IMR-90 (cell line): ENCODE measurements around the gene ATG7. TPM values are rescaled to one million over a fixed set of nuclear protein-coding genes. Genes with fewer than 3 reads are reported as not detected.

Experiments
- ATAC-seq: fragments of 200-7000 bp; cut with Tn5 transposase; 2 replicates; pipeline ENCODE4 v1.9.1; 2020; ENCODE audit warnings: low read depth, mild to moderate bottlenecking, moderate library complexity
- BruUV-seq: library from RNA; stranded (reverse); fragments of 400-500 nt; replicated peaks from 2 replicates; lab custom pipeline; 2021; lab: Mats Ljungman, UMichigan
- CTCF ChIA-PET: fragments of 300-600 bp; formaldehyde crosslinking; extraction: SDS; loops from one replicate; lab custom pipeline; 2021; ENCODE audit warnings: antibody characterized with exemption; lab: Yijun Ruan, JAX
- POLR2A ChIA-PET: fragments of 300-600 bp; sonication (Branson Sonifier 250); formaldehyde crosslinking; loops from one replicate; lab custom pipeline; 2022; ENCODE audit warnings: antibody characterized with exemption; ENCODE audit not compliant: unreplicated experiment; lab: Charles Lee
- DNase-seq: peaks from one replicate; pipeline ENCODE4 v3.0.0; 2013
- H2AFZ ChIP-seq: replicated peaks from 2 replicates; pipeline ENCODE3; 2013; ENCODE audit warnings: low read length, mild to moderate bottlenecking; ENCODE audit not compliant: poor library complexity
- H2AK5ac ChIP-seq: 2 replicates; pipeline ENCODE4 v1.6.1; 2013; ENCODE audit warnings: low read depth, low read length, inconsistent platforms
- H2AK9ac ChIP-seq: replicated peaks from 2 replicates; pipeline ENCODE3; 2013; ENCODE audit warnings: mild to moderate bottlenecking, low read depth, low read length, moderate library complexity; ENCODE audit not compliant: poor library complexity
- H2BK120ac ChIP-seq: 2 replicates; pipeline ENCODE4 v1.6.1; 2013; ENCODE audit warnings: low read depth, low read length, inconsistent platforms
- H2BK15ac ChIP-seq: 3 replicates; pipeline ENCODE4 v1.6.1; 2013; ENCODE audit warnings: low read depth, low read length, inconsistent platforms
- H2BK20ac ChIP-seq: 2 replicates; pipeline ENCODE4 v1.6.1; 2013; ENCODE audit warnings: low read depth, mild to moderate bottlenecking, inconsistent platforms, low read length, moderate library complexity
- H2BK5ac ChIP-seq: 2 replicates; pipeline ENCODE4 v1.6.1; 2013; ENCODE audit warnings: mild to moderate bottlenecking, low read depth, low read length, inconsistent platforms; ENCODE audit not compliant: poor library complexity, severe bottlenecking
- H3K14ac ChIP-seq: replicated peaks from 2 replicates; pipeline ENCODE4 v1.6.1; 2013; ENCODE audit warnings: low read depth, low read length, inconsistent platforms
- H3K18ac ChIP-seq: 2 replicates; pipeline ENCODE4 v1.6.1; 2013; ENCODE audit warnings: low read depth, low read length, control low read depth
- H3K23ac ChIP-seq: 2 replicates; pipeline ENCODE4 v1.6.1; 2013; ENCODE audit warnings: low read depth, low read length, inconsistent platforms
- H3K27ac ChIP-seq: 2 replicates; pipeline ENCODE4 v1.5.1; 2013; ENCODE audit warnings: mild to moderate bottlenecking, control low read depth, low read length; ENCODE audit not compliant: insufficient read depth
- H3K27me3 ChIP-seq: 2 replicates; pipeline ENCODE4 v1.6.1; 2013; ENCODE audit warnings: low read length; ENCODE audit not compliant: control insufficient read depth, insufficient read depth
- H3K36me3 ChIP-seq: 2 replicates; pipeline ENCODE4 v1.6.1; 2013; ENCODE audit warnings: low read length, mixed read lengths; ENCODE audit not compliant: control insufficient read depth, insufficient read depth
- H3K4ac ChIP-seq: 2 replicates; pipeline ENCODE4 v1.6.1; 2013; ENCODE audit warnings: low read depth, low read length, inconsistent platforms
- H3K4me1 ChIP-seq: 2 replicates; pipeline ENCODE4 v1.6.1; 2013; ENCODE audit warnings: low read length, mixed read lengths; ENCODE audit not compliant: control insufficient read depth, insufficient read depth
- H3K4me2 ChIP-seq: 2 replicates; pipeline ENCODE4 v1.6.1; 2013; ENCODE audit warnings: low read depth, mild to moderate bottlenecking, control low read depth, low read length, moderate library complexity
- H3K4me3 ChIP-seq: 2 replicates; pipeline ENCODE4 v1.5.1; 2013; ENCODE audit warnings: low read depth, mild to moderate bottlenecking, control low read depth, low read length, moderate library complexity; ENCODE audit not compliant: insufficient read depth
- H3K56ac ChIP-seq: 2 replicates; pipeline ENCODE4 v1.6.1; 2013; ENCODE audit warnings: low read length, inconsistent platforms; ENCODE audit not compliant: insufficient read depth; ENCODE audit errors: extremely low read depth
- H3K79me1 ChIP-seq, 2 experiments: 2 replicates each; pipeline ENCODE4 v1.6.1; 2013; ENCODE audit warnings: low read length in 2 of 2, inconsistent platforms in 1 of 2, low read depth in 1 of 2
- H3K9ac ChIP-seq: 2 replicates; pipeline ENCODE4 v1.6.1; 2013; ENCODE audit warnings: low read depth, low read length, control low read depth
- H3K9me1 ChIP-seq: 2 replicates; pipeline ENCODE4 v1.6.1; 2013; ENCODE audit warnings: low read length, inconsistent platforms; ENCODE audit not compliant: insufficient read depth
- H3K9me3 ChIP-seq: 2 replicates; pipeline ENCODE4 v1.6.1; 2013; ENCODE audit warnings: low read length; ENCODE audit not compliant: control insufficient read depth, insufficient read depth
- H4K20me1 ChIP-seq: 2 replicates; pipeline ENCODE4 v1.6.1; 2013; ENCODE audit warnings: low read length, inconsistent platforms; ENCODE audit not compliant: insufficient read depth
- H4K5ac ChIP-seq: 2 replicates; pipeline ENCODE4 v1.6.1; 2013; ENCODE audit warnings: mild to moderate bottlenecking, low read depth, low read length, control low read depth
- H4K8ac ChIP-seq, 2 experiments: 2 replicates each; pipeline ENCODE4 v1.6.1; 2013; ENCODE audit warnings: low read depth in 2 of 2, low read length in 2 of 2, control low read depth in 1 of 2, inconsistent platforms in 1 of 2
- H4K91ac ChIP-seq: 2 replicates; pipeline ENCODE4 v1.6.1; 2013; ENCODE audit warnings: low read depth, low read length, inconsistent platforms; ENCODE audit not compliant: insufficient read depth
- ELK1 ChIP-seq: fragments of 150-350 bp; IDR thresholded peaks from 2 replicates; pipeline ENCODE4 v1.6.1; 2016; ENCODE audit warnings: low read depth, mild to moderate bottlenecking, low read length, moderate library complexity, borderline replicate concordance
- FOS ChIP-seq: fragments of 150-350 bp; IDR thresholded peaks from 2 replicates; pipeline ENCODE4 v1.6.1; 2016; ENCODE audit warnings: low read depth, low read length
- MAFK ChIP-seq: IDR thresholded peaks from 2 replicates; pipeline ENCODE4 v1.6.1; 2012; ENCODE audit warnings: low read depth, low read length, improper control_type of control experiment
- NFE2L2 ChIP-seq: fragments of 150-350 bp; IDR thresholded peaks from 2 replicates; pipeline ENCODE4 v1.6.1; 2016; ENCODE audit warnings: low read depth, mild to moderate bottlenecking, low read length
- POLR2A ChIP-seq: IDR thresholded peaks from 2 replicates; pipeline ENCODE4 v1.6.1; 2012; ENCODE audit warnings: mild to moderate bottlenecking, low read depth, low read length
- RAD21 ChIP-seq: IDR thresholded peaks from 2 replicates; pipeline ENCODE4 v1.6.1; 2012; ENCODE audit warnings: low read length, improper control_type of control experiment
- RCOR1 ChIP-seq: IDR thresholded peaks from 2 replicates; pipeline ENCODE4 v1.6.1; 2012; ENCODE audit warnings: mild to moderate bottlenecking, low read length, improper control_type of control experiment; ENCODE audit not compliant: insufficient replicate concordance
- WGBS, 2 experiments: methylation state at CpG; one replicate each; pipeline versions ENCODE4 v1.1.5 to v1.1.7; 2013; ENCODE audit warnings: missing lambda C conversion rate in 2 of 2; ENCODE audit not compliant: insufficient read length in 1 of 2; ENCODE audit errors: extremely low coverage in 2 of 2; 5-methylcytosine and 5-hydroxymethylcytosine counted together
- dilution Hi-C: fragments of 300-500 bp; cut with HindIII; formaldehyde crosslinking; loops from one replicate; pipeline ENCODE4 v1.14.3; 2018; ENCODE audit warnings: low sequenced_read_pairs; ENCODE audit not compliant: unreplicated experiment
- in situ Hi-C: fragments of 300-500 bp; cut with MboI; formaldehyde crosslinking; loops from 3 replicates; pipeline ENCODE4 v1.14.3; 2019; ENCODE audit warnings: low sequenced_read_pairs, inconsistent platforms, mixed read lengths
- intact Hi-C: fragments of 100-400 bp; cut with micrococcal nuclease; formaldehyde crosslinking; loops from 2 replicates; pipeline ENCODE4 v1.10.0; 2022
- polyA plus RNA-seq, 3 experiments: library from polyadenylated mRNA; depleted of rRNA; stranded (reverse); fragments of >200 nt; gene quantifications; 2 replicates each; pipeline ENCODE4 v1.2.3, GENCODE V29; 2012; ENCODE audit warnings: low replicate concordance in 1 of 3
- total RNA-seq: library from RNA; depleted of rRNA; stranded (reverse); fragments of >200 nt; gene quantifications from 2 replicates; pipeline ENCODE4 v1.2.3, GENCODE V29; 2012

Gene ATG7
- total and polyA plus RNA-seq, 2 of the 4 experiments (the other 2 are of a cell fraction): 15.6 to 51.4 TPM

- Histone ChIP-seq H4K5ac (no peak overlapping the region), H3K9me3 (no peaks in the 10 kb centered on the region), H3K18ac (no peak overlapping the region), H3K27ac (no peak overlapping the region), H2AK9ac (no peak overlapping the region), H3K79me1 (no peaks in the 10 kb centered on the region), H3K56ac (no peak overlapping the region), H2BK5ac (no peak overlapping the region), H3K4me1 (peaks cover 4% of the 10 kb centered on the region), H4K91ac (no peak overlapping the region), H2AFZ (no peak overlapping the region), H3K27me3 (no peaks in the 10 kb centered on the region), H4K20me1 (no peaks in the 10 kb centered on the region), H2BK15ac (no peak overlapping the region), H3K9me1 (peaks cover 3% of the 10 kb centered on the region), H3K4me3 (no peak overlapping the region), H2AK5ac (no peak overlapping the region), H2BK20ac (no peak overlapping the region), H2BK120ac (no peak overlapping the region), H3K4ac (no peak overlapping the region), H3K23ac (no peak overlapping the region), H4K8ac (no peak overlapping the region), H3K9ac (no peak overlapping the region), H3K14ac (no peak overlapping the region), H3K36me3 (no peaks in the 10 kb centered on the region; the same call in 1 of the 2 replicates), H3K4me2 (no peak overlapping the region)
- ChIA-PET CTCF (interaction anchor here (0.6 kb wide), 1 partner anchor 220 kb away, joined by 3 read pairs; no protein-coding TSS in a partner anchor), POLR2A (no interaction called here)
- no TSS peak for BruUV-seq
- TF ChIP-seq MAFK: no peak
- TF ChIP-seq RCOR1: no peak
- TF ChIP-seq NFE2L2: no peak
- no peak for TF ChIP-seq ELK1
- TF ChIP-seq RAD21: no peak
- no peak for TF ChIP-seq FOS
- no peak for TF ChIP-seq POLR2A
- intact Hi-C loops (no loop called here), in situ Hi-C loops (no loop called here), dilution Hi-C loops (no loop called here)
- ATAC-seq (no peak), DNase-seq (no peak)
- WGBS, 2 experiments: no CpG with 5 or more reads among the region's 3 CpGs
These were observed 159.1 kb downstream of the ATG7 start for GRCh38 chr3:11431319-11431718.
